ENCODE measurements around the gene FSD2. TPM values are rescaled to one million over a fixed set of nuclear protein-coding genes. Genes with fewer than 3 reads are reported as not detected.
A peak's percentile ranks its signal among the peaks of the same experiment; 100 is the strongest.

The FSD2 gene
- total and polyA plus RNA-seq, 9 of the 15 experiments (the other 6 are each of a cell fraction or from before 2014, with no cell fraction given): 0.01 to 0.06 TPM; not detected in 7

DNA sequence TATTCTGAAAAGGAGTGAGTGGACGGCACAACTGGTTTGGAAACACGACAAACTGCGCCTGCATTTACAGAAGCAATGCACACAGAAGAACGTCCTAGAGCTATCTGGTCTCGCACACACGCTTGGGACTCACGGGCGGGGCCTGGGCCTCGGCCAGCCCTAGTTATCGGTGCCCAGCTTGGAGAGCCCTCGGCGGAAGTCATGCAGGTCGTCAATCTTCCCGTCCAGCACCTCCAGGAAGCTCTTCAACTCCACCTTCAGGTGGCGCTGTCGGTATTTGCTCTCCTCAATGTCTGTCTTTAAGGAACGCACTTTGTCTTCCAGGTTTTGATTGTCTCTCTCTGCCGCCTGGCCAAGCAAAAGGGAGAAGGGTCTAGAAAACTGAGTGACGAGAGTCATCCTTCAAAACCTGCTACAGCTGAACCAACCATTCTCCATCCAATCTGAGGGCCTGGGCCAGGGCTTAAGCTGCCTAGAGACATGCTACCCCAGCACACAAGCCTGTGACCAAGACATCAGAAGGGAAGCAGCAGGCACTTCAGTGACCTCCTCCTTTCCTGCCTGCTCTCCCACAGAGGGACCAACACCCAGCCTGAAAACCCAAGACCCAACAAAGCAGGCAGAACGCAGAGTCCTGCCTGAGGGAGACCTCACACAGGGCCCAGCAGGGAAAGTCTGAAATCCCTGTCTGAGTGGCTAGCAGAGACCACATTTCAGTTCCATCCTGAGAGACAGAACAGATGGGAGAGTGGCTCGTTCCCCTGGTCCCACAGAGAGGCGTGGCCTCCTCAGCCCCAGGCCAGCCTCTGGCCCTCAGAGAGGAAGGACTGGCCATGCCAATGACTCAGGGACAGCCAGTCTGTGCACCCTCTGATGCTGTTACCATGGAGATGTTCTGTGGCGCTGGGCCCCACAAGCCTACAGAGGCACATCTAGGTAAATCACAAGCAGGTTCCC is 44.0 kb upstream of the FSD2 start (continued):
- TF ChIP-seq ZNF696 (CRISPR knock-in tag; conservative IDR thresholded peaks at IDR 0.05) (no peak), MTA1 (IDR thresholded peaks at IDR 0.05; ENCODE audit: borderline replicate concordance) (no peak), ZC3H4 (CRISPR knock-in tag; IDR thresholded peaks at IDR 0.05; ENCODE audit: borderline replicate concordance) (no peak), CBFA2T3 (IDR thresholded peaks at IDR 0.05) (peak; percentile 98), ZNF57 (CRISPR knock-in tag; IDR thresholded peaks at IDR 0.05) (no peak), SUPT5H (IDR thresholded peaks at IDR 0.05) (no peak), MYC (IDR thresholded peaks at IDR 0.05; ENCODE audit: low read depth, low read length) (peak; percentile 61), MYC (CRISPR knock-in tag; IDR thresholded peaks at IDR 0.05; ENCODE audit: borderline replicate concordance, low read depth) (0 out of 2 replicates have a peak, but pooled peaks have one; percentile 25), ARNT (IDR thresholded peaks at IDR 0.05) (peak; percentile 27 to 86; a peak in 1 of 4 replicates), NR2C2 (CRISPR knock-in tag; IDR thresholded peaks at IDR 0.05) (0 out of 2 replicates have a peak, but pooled peaks have one; percentile 55), NR2C2 (tag; IDR thresholded peaks at IDR 0.05) (peak; percentile 44), ZNF133 (CRISPR knock-in tag; IDR thresholded peaks at IDR 0.05) (no peak), ZNF41 (CRISPR knock-in tag; conservative IDR thresholded peaks at IDR 0.05) (no peak), EWSR1 (IDR thresholded peaks at IDR 0.05; ENCODE audit: borderline replicate concordance, low read depth, partially characterized antibody) (no peak), ZNF282 (CRISPR knock-in tag; IDR thresholded peaks at IDR 0.05) (no peak), HEY1 (CRISPR knock-in tag; IDR thresholded peaks at IDR 0.05; ENCODE audit: borderline replicate concordance) (no peak), SAP30 (IDR thresholded peaks at IDR 0.05; ENCODE audit: borderline replicate concordance, insufficient read depth, low read depth, low read length, poor library complexity, severe bottlenecking) (no peak), SAFB2 (IDR thresholded peaks at IDR 0.05; ENCODE audit: borderline replicate concordance, low read depth, low read length, severe bottlenecking) (no peak), ZNF197 (CRISPR knock-in tag; IDR thresholded peaks at IDR 0.05; ENCODE audit: low read depth) (no peak)
- TF ChIP-seq, protein P1, sequence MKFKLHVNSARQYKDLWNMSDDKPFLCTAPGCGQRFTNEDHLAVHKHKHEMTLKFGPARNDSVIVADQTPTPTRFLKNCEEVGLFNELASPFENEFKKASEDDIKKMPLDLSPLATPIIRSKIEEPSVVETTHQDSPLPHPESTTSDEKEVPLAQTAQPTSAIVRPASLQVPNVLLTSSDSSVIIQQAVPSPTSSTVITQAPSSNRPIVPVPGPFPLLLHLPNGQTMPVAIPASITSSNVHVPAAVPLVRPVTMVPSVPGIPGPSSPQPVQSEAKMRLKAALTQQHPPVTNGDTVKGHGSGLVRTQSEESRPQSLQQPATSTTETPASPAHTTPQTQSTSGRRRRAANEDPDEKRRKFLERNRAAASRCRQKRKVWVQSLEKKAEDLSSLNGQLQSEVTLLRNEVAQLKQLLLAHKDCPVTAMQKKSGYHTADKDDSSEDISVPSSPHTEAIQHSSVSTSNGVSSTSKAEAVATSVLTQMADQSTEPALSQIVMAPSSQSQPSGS (CRISPR knock-in tag; IDR thresholded peaks at IDR 0.05): no peak
- TF ChIP-seq, protein P2, sequence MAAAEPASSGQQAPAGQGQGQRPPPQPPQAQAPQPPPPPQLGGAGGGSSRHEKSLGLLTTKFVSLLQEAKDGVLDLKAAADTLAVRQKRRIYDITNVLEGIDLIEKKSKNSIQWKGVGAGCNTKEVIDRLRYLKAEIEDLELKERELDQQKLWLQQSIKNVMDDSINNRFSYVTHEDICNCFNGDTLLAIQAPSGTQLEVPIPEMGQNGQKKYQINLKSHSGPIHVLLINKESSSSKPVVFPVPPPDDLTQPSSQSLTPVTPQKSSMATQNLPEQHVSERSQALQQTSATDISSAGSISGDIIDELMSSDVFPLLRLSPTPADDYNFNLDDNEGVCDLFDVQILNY (CRISPR knock-in tag; IDR thresholded peaks at IDR 0.05): no peak
- TF ChIP-seq, protein P3, sequence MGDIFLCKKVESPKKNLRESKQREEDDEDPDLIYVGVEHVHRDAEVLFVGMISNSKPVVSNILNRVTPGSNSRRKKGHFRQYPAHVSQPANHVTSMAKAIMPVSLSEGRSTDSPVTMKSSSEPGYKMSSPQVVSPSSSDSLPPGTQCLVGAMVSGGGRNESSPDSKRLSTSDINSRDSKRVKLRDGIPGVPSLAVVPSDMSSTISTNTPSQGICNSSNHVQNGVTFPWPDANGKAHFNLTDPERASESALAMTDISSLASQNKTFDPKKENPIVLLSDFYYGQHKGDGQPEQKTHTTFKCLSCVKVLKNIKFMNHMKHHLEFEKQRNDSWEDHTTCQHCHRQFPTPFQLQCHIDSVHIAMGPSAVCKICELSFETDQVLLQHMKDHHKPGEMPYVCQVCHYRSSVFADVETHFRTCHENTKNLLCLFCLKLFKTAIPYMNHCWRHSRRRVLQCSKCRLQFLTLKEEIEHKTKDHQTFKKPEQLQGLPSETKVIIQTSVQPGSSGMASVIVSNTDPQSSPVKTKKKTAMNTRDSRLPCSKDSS (IDR thresholded peaks at IDR 0.05; ENCODE audit: low read depth, partially characterized antibody): no peak
- TF ChIP-seq, protein P4, sequence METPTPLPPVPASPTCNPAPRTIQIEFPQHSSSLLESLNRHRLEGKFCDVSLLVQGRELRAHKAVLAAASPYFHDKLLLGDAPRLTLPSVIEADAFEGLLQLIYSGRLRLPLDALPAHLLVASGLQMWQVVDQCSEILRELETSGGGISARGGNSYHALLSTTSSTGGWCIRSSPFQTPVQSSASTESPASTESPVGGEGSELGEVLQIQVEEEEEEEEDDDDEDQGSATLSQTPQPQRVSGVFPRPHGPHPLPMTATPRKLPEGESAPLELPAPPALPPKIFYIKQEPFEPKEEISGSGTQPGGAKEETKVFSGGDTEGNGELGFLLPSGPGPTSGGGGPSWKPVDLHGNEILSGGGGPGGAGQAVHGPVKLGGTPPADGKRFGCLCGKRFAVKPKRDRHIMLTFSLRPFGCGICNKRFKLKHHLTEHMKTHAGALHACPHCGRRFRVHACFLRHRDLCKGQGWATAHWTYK (CRISPR knock-in tag; IDR thresholded peaks at IDR 0.05): no peak
